Natural killer cell (primary cell): ENCODE data around the gene ELAVL2. TPM values are rescaled to one million over a fixed set of nuclear protein-coding genes. Genes with fewer than 3 reads are reported as not detected.

Experiments
- ATAC-seq, 3 donors: fragments of 150-1000 bp in 2 of 3; fragments of 200-7000 bp in 1 of 3; cut with Tn5 transposase; 1 replicate in 1 of 3; 2 replicates in 2 of 3; pipeline ENCODE4 v1.10.0; 2021; ENCODE audit warnings: mild to moderate bottlenecking in 2 of 3, moderate library complexity in 2 of 3
- DNase-seq, 2 donors: peaks; one replicate each; pipeline versions ENCODE4 v3.0.0 to v3.0.0-alpha.2; 2013 to 2021; ENCODE audit warnings: mixed read lengths in 1 of 2
- H3K27ac ChIP-seq: one replicate; pipeline ENCODE4 v1.5.1; 2013; ENCODE audit warnings: mild to moderate bottlenecking, low read length
- H3K27me3 ChIP-seq: one replicate; pipeline ENCODE4 v1.6.1; 2013; ENCODE audit warnings: low read length; ENCODE audit not compliant: control insufficient read depth, insufficient read depth
- H3K36me3 ChIP-seq: one replicate; pipeline ENCODE4 v1.6.1; 2013; ENCODE audit warnings: low read length; ENCODE audit not compliant: control insufficient read depth, insufficient read depth
- H3K4me1 ChIP-seq: one replicate; pipeline ENCODE4 v1.6.1; 2013; ENCODE audit warnings: low read length; ENCODE audit not compliant: control insufficient read depth, insufficient read depth
- H3K4me3 ChIP-seq: one replicate; pipeline ENCODE4 v1.5.1; 2013; ENCODE audit warnings: low read length
- H3K9me3 ChIP-seq: one replicate; pipeline ENCODE4 v1.6.1; 2013; ENCODE audit warnings: low read length; ENCODE audit not compliant: control insufficient read depth, insufficient read depth
- H3K27ac Mint-ChIP-seq, 2 donors: one replicate each; pipeline ENCODE4 v1.8.0; 2022; ENCODE audit warnings: mild to moderate bottlenecking in 2 of 2, mixed read lengths in 2 of 2, moderate library complexity in 1 of 2
- H3K27me3 Mint-ChIP-seq, 2 donors: one replicate each; pipeline ENCODE4 v1.8.0; 2022; ENCODE audit warnings: low read depth in 2 of 2, mixed read lengths in 2 of 2
- H3K36me3 Mint-ChIP-seq: one replicate; pipeline ENCODE4 v1.8.0; 2022; ENCODE audit warnings: mixed read lengths
- H3K4me1 Mint-ChIP-seq, 2 donors: one replicate each; pipeline ENCODE4 v1.8.0; 2022; ENCODE audit warnings: mixed read lengths in 2 of 2
- H3K4me3 Mint-ChIP-seq: one replicate; pipeline ENCODE4 v1.8.0; 2022; ENCODE audit warnings: mild to moderate bottlenecking, moderate library complexity, mixed read lengths
- H3K9me3 Mint-ChIP-seq, 2 donors: one replicate each; pipeline ENCODE4 v1.8.0; 2022; ENCODE audit warnings: mixed read lengths in 2 of 2
- WGBS: methylation state at CpG from one replicate; pipeline ENCODE4 v1.1.7; 2013; ENCODE audit warnings: missing lambda C conversion rate; ENCODE audit not compliant: insufficient coverage; 5-methylcytosine and 5-hydroxymethylcytosine counted together
- intact Hi-C: fragments of 100-400 bp; cut with micrococcal nuclease; formaldehyde crosslinking; loops from one replicate; pipeline ENCODE4 v1.14.2; 2022
- total RNA-seq, 4 donors: library from RNA; stranded (reverse); fragments of 120-200 nt in 1 of 4; gene quantifications; one replicate each; pipeline versions ENCODE4 v1.2.3 to v1.2.4, GENCODE V29; 2013 to 2022
- TF ChIP-seq, protein P1 (sequence below): fragments of 200-600 bp; IDR thresholded peaks from one replicate; pipeline ENCODE4 v1.8.0; 2022; ENCODE audit warnings: antibody characterized with exemption

The ELAVL2 gene
- total RNA-seq, 3 donors from 2014 or later (not counting 1 experiment from before 2014, with no cell fraction given): not detected

DNA sequence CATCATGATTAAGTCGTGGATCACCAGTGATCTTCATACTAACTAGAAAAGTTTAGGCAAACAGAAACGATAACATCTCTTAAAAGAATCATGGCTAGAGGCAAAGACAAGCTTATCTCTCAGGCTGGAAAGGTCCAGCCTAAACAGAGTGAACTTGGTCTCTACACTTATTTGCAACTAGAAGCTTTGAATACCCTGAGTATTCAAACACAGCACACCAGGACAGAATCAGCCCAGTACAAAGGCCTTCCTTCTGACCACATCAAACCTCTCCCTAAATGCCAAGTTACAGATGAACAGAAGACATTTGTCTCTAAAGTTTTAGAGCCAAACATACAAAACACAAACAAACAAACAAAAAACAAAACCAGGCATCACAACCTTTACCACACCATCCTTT, 57.2 kb downstream of the ELAVL2 start:
- Histone ChIP-seq H3K27me3 (no peaks in the 10 kb centered on the region), H3K4me3 (no peak overlapping the region), H3K9me3 (peaks cover 5% of the 10 kb centered on the region), H3K4me1 (no peaks in the 10 kb centered on the region), H3K36me3 (no peaks in the 10 kb centered on the region), H3K27ac (no peak overlapping the region)
- peaks cover 13 to 23% of the 10 kb centered on the region in 2 donors for H3K9me3 Mint-ChIP-seq
- H3K27ac Mint-ChIP-seq: no peak overlapping the region
- intact Hi-C loops: no loop called here
- H3K36me3 Mint-ChIP-seq: no peaks in the 10 kb centered on the region
- DNase-seq (no peak), ATAC-seq (no peak)
- TF ChIP-seq, protein P1, sequence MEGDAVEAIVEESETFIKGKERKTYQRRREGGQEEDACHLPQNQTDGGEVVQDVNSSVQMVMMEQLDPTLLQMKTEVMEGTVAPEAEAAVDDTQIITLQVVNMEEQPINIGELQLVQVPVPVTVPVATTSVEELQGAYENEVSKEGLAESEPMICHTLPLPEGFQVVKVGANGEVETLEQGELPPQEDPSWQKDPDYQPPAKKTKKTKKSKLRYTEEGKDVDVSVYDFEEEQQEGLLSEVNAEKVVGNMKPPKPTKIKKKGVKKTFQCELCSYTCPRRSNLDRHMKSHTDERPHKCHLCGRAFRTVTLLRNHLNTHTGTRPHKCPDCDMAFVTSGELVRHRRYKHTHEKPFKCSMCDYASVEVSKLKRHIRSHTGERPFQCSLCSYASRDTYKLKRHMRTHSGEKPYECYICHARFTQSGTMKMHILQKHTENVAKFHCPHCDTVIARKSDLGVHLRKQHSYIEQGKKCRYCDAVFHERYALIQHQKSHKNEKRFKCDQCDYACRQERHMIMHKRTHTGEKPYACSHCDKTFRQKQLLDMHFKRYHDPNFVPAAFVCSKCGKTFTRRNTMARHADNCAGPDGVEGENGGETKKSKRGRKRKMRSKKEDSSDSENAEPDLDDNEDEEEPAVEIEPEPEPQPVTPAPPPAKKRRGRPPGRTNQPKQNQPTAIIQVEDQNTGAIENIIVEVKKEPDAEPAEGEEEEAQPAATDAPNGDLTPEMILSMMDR: no peak
- no peak overlapping the region for H3K4me3 Mint-ChIP-seq
- WGBS: 58% methylated on average over 2 of the region's 2 CpGs
- H3K27me3 Mint-ChIP-seq: no peaks in the 10 kb centered on the region
- H3K4me1 Mint-ChIP-seq: no peaks in the 10 kb centered on the region

DNA sequence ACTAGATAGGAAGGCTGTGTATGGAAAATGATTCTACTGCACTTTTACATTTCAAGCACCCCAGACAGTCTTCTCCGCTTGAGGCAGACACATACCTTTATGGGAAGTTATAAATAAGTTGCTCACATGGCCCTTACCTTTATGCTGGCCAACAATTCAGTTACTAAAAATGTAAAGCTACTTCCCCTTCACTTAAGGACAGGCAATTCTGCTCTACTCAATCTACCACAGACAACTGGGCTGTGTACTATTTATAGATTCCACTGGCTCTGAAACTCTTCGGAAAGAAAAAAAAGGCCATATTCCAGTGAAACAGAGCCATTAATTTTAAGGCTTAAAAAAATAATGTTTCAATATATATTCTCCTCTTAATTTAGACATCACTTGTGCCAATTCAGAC, 59.4 kb downstream of the ELAVL2 start:
- no peaks in the 10 kb centered on the region for H3K27me3 Mint-ChIP-seq
- TF ChIP-seq, protein P1: no peak
- H3K27ac Mint-ChIP-seq: no peak overlapping the region
- intact Hi-C loops: no loop called here
- WGBS: 13% methylated on average over 1 of the region's 2 CpGs
- no peak overlapping the region for H3K4me3 Mint-ChIP-seq
- Histone ChIP-seq H3K9me3 (peaks cover 5% of the 10 kb centered on the region), H3K4me1 (no peaks in the 10 kb centered on the region), H3K4me3 (no peak overlapping the region), H3K27me3 (no peaks in the 10 kb centered on the region), H3K36me3 (no peaks in the 10 kb centered on the region), H3K27ac (no peak overlapping the region)
- ATAC-seq (no peak), DNase-seq (no peak)
- no peaks in the 10 kb centered on the region for H3K36me3 Mint-ChIP-seq
- H3K9me3 Mint-ChIP-seq: peaks cover 12 to 23% of the 10 kb centered on the region in 2 donors
- no peaks in the 10 kb centered on the region for H3K4me1 Mint-ChIP-seq

DNA sequence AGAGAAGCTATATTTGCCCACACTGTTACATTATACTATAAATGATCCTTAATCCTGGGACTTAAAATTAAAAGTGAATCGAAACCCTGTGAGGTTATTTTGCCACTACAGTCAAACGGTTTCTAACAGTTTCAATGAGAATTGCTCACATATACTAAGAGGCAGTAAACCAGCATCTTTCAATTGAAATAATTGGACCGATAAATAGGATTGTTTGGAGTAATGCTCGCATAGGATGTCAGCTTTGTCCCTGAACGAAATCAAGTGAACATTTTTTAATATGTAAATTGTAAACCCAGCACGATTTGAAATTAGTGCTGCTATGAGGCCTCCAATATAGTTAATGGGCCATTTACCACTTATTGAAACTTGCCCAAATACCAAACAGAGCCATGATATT, 60.5 kb downstream of the ELAVL2 start:
- Histone ChIP-seq H3K4me3 (no peak overlapping the region), H3K27ac (no peak overlapping the region), H3K9me3 (peaks cover 5% of the 10 kb centered on the region), H3K4me1 (no peaks in the 10 kb centered on the region), H3K27me3 (no peaks in the 10 kb centered on the region), H3K36me3 (no peaks in the 10 kb centered on the region)
- DNase-seq: no peak
- WGBS: 83% methylated on average over 6 of the region's 6 CpGs
- Mint-ChIP-seq H3K9me3 (peaks cover 6 to 21% of the 10 kb centered on the region in 2 donors), H3K4me1 (no peaks in the 10 kb centered on the region), H3K27ac (no peak overlapping the region), H3K36me3 (no peaks in the 10 kb centered on the region), H3K27me3 (no peaks in the 10 kb centered on the region), H3K4me3 (no peak overlapping the region)
- ATAC-seq: no peak
- TF ChIP-seq, protein P1: no peak
- intact Hi-C loops: no loop called here

DNA sequence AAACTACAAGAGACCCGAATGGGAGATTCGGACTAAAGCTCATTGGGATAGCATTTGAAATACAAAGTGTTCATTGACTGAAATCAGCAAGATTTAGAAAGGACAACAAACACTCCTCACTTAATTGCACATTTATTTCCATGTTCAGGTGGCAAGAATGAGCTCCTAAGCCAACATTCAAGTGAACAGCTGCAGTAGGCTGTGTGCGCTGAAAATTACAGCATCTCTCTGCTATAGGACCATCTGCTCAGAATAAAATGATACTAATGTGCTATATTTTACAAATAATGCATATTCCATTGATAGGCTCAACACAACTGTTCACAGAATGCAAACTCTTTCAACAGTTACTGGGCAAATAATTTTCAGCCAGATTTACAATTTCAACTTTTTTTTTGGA, 61.8 kb downstream of the ELAVL2 start:
- Histone ChIP-seq H3K4me1 (no peaks in the 10 kb centered on the region), H3K27ac (no peak overlapping the region), H3K4me3 (no peak overlapping the region), H3K36me3 (no peaks in the 10 kb centered on the region), H3K9me3 (peaks cover 5% of the 10 kb centered on the region), H3K27me3 (no peaks in the 10 kb centered on the region)
- DNase-seq (no peak), ATAC-seq (no peak)
- H3K27ac Mint-ChIP-seq: no peak overlapping the region
- H3K36me3 Mint-ChIP-seq: no peaks in the 10 kb centered on the region
- no peak overlapping the region for H3K4me3 Mint-ChIP-seq
- H3K27me3 Mint-ChIP-seq: no peaks in the 10 kb centered on the region
- TF ChIP-seq, protein P1: no peak
- WGBS: 86% methylated on average over 3 of the region's 3 CpGs
- intact Hi-C loops: no loop called here
- H3K4me1 Mint-ChIP-seq: no peaks in the 10 kb centered on the region
- peaks cover 3 to 13% of the 10 kb centered on the region in 2 donors for H3K9me3 Mint-ChIP-seq
